ENCODE measurements around the gene SGMS1.

The SGMS1 gene

DNA sequence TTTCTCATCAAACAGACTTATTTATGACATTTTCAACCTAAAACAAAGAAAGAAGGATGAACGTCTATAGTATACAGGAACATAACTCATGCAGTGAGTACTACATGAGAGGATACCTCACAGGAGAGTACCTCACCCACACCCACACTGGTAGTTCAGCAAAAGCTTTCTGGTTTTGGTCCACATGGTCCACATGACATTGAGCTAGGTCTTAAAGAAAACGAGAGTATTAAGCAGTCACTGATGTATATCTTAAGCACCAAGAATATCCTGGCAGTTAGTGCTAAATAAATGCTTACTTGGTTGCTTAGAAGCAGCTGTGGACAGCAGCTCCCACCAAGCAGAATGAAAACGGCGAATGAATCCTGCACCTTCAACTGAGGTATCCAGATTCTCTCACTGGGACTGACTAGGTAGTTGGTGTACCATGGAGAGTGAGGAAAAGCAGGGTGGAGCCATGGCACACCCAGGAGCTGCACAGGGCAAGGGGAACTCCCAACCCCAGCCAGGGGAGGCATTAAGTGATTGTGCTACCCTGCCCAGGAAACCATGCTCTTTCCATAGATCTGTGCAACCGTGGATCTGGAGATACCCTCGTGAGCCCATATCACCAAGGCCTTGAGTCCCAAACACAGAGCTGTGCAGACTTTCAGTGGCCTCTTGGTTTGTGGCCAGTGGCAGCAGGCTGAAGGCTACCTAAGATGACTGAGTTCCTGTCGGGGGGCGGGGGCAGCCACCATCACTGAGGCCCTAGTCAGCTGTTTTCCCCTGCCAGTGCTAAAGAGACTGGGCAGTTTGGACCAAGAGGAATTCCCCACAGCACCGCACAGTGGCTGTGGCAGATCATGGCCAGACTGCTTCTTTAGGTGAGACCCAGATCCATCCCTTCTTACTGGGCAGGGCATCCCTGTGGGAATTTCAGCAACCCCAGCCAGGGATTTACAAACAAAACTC lies 143.4 kb downstream of the SGMS1 start:
- no peak overlapping the region for H3K9ac ChIP-seq
- H3K4me2 ChIP-seq, result no peak overlapping the region
- peaks cover 0 to 5% (median 0%) of the 10 kb centered on the region in 10 experiments; a peak in 2 of 20 replicates for H3K4me1 ChIP-seq
- no peak for TF ChIP-seq Cebpa-rat (IDR thresholded peaks at IDR 0.05)
- H3K27ac ChIP-seq, result no peak overlapping the region
- no peaks in the 10 kb centered on the region for H3K27me3 ChIP-seq
- peaks cover 21 to 72% (median 35%) of the 10 kb centered on the region in 11 experiments; a peak in 20 of 22 replicates for H3K36me3 ChIP-seq
- no peak overlapping the region for H3K4me3 ChIP-seq
- H4K20me1 ChIP-seq, result no peaks in the 10 kb centered on the region
- H3K9me3 ChIP-seq (replicated peaks in 1 of 11), result peaks cover 74 to 91% (median 86%) of the 10 kb centered on the region in 11 experiments

DNA sequence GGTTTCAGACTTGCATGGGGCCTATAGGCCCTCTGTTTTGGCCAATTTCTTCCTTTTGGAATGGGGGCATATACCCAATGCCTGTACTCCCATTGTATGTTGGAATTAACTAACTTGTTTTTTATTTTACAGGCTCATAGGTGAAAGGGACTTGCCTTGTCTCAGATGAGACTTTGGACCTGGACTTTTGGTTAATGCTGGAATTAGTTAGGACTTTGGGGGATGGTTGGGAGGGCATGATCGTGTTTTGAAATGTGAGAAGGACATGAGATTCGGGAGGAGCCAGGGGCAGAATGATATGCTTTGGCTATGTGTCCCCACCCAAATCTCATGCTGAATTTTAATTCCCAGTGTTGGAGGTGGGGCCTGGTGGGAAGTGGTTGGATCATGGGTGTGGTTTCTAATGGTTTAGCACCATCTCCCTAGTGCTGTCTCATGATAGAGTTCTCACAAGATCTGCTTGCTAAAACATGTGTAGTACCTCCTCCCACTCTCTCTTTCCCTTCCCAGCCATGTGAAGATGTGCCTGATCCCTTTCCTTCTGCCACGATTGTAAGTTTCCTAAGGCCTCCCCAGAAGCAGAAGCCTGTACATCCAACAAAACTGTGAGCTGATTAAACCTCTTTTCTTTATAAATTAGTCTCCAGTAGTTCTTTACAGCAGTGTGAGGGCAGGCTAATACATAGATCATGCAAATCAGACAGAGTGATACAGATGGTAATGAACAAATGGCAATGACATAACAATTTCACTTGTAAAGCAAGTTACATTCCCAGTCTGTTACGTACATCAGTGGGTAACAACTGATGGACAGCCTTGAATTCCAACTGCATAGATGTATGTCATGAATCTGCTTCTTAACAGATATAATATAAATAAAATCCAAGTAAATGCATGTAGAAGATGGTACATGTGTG lies 146.2 kb downstream of the SGMS1 start:
- 0 out of 22 replicates have a peak, but pooled peaks cover 0 to 3% (median 0%) of the 10 kb centered on the region in 11 experiments for H4K20me1 ChIP-seq
- no peak overlapping the region for H3K4me3 ChIP-seq
- no peak for TF ChIP-seq Cebpa-rat (IDR thresholded peaks at IDR 0.05)
- H3K9me3 ChIP-seq (replicated peaks in 1 of 11), result peaks cover 47 to 63% (median 58%) of the 10 kb centered on the region in 11 experiments
- peaks cover 19 to 57% (median 29%) of the 10 kb centered on the region in 11 experiments; a peak in 20 of 22 replicates for H3K36me3 ChIP-seq
- no peak overlapping the region for H3K9ac ChIP-seq
- 0 out of 20 replicates have a peak, but pooled peaks cover 0 to 3% (median 0%) of the 10 kb centered on the region in 10 experiments for H3K4me1 ChIP-seq
- no peak overlapping the region for H3K27ac ChIP-seq
- no peak overlapping the region for H3K4me2 ChIP-seq
- H3K27me3 ChIP-seq, result no peaks in the 10 kb centered on the region

DNA sequence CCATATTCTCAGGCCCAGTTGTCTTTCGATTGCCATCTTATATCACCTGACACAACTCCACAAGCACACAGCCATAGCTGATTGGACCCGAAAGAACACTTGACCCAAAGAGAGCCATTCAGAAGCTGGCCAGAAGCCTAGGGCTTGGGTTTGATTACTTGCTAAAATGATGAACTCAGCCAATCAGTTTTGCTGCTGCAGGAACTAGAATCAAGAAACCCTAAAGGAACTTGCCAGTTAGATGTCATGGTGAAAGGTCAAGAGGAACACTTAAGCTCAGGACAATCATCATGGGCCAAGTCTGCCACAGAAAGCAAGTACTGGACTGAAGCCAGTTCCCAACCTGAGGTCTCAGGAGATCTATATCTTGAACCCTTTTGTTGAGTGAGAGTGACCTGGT lies 150.0 kb downstream of the SGMS1 start:
- Histone ChIP-seq H3K27me3 (peaks cover 0 to 2% (median 0%) of the 10 kb centered on the region in 11 experiments; a peak in 2 of 22 replicates), H3K36me3 (peaks cover 12 to 29% (median 16%) of the 10 kb centered on the region in 11 experiments; a peak in 18 of 22 replicates)

DNA sequence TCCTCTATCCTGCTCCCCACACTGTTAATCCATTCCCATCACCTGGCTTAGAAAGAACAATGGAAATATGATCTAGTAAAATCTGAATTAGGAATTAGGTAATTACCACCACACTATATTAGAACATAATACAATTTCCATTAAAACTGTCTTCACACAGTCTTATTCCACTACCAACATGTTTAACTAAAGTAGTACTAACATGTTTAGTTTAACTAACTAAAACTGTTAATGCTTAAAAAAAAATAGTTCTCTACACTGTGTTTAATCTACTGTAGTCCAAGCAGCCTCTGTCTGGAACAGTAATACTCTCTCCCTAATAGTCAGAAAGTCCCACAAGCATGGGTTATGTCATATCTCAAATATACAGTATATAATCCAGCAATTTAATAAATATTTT lies 150.8 kb downstream of the SGMS1 start:
- Histone ChIP-seq H3K27ac (no peak overlapping the region), H3K9me3 (replicated peaks in 1 of 11) (peaks cover 17 to 24% (median 22%) of the 10 kb centered on the region in 11 experiments)
- no peak for TF ChIP-seq Cebpa-rat (IDR thresholded peaks at IDR 0.05)

More for the DNA sequence above, 150.0 kb downstream of the SGMS1 start:
- Histone ChIP-seq H3K4me1 (peaks cover 18 to 24% (median 21%) of the 10 kb centered on the region in 10 experiments), H3K4me3 (no peak overlapping the region), H3K9ac (no peak overlapping the region), H3K27ac (no peak overlapping the region), H3K4me2 (no peak overlapping the region), H3K9me3 (replicated peaks in 1 of 11) (peaks cover 24 to 32% (median 28%) of the 10 kb centered on the region in 11 experiments), H4K20me1 (peaks cover 0 to 26% (median 0%) of the 10 kb centered on the region in 11 experiments; a peak in 6 of 22 replicates)
- no peak for TF ChIP-seq Cebpa-rat (IDR thresholded peaks at IDR 0.05)

DNA sequence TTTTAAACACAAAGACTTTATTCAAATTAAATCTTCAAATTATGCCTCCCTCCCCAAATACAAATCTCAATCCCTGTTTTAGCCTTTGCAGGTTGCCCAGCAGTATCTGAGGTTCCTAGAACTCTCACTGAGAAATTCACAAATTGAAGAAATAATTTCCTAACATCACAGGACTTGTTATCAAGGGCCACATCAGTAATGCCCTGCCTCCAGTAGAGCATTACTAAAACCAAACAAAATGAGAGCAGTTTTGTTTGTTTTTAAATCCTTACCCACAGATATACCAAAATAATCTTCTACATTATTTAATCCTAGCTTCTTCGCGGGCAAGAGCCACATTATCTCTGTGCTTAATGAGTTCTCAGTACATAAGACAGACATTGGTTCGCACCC lies 152.2 kb downstream of the SGMS1 start:
- Histone ChIP-seq H3K9me3 (replicated peaks in 1 of 11) (peaks cover 3 to 10% (median 8%) of the 10 kb centered on the region in 11 experiments), H3K27ac (no peak overlapping the region), H3K4me3 (no peak overlapping the region), H3K36me3 (peaks cover under 1 to 11% (median 3%) of the 10 kb centered on the region in 11 experiments; a peak in 15 of 22 replicates), H3K4me1 (peaks cover 22 to 35% (median 33%) of the 10 kb centered on the region in 10 experiments), H3K4me2 (no peak overlapping the region; a peak in 2 of 22 replicates), H4K20me1 (peaks cover 0 to 47% (median 5%) of the 10 kb centered on the region in 11 experiments; a peak in 9 of 22 replicates), H3K9ac (no peak overlapping the region), H3K27me3 (peaks cover 0 to 13% (median 0%) of the 10 kb centered on the region in 11 experiments; a peak in 5 of 22 replicates)
- no peak for TF ChIP-seq Cebpa-rat (IDR thresholded peaks at IDR 0.05)

More for the DNA sequence above, 150.8 kb downstream of the SGMS1 start:
- peaks cover 19 to 24% (median 22%) of the 10 kb centered on the region in 10 experiments for H3K4me1 ChIP-seq
- peaks cover 0 to 11% (median 0%) of the 10 kb centered on the region in 11 experiments; a peak in 5 of 22 replicates for H3K27me3 ChIP-seq
- H3K4me2 ChIP-seq, result no peak overlapping the region
- H3K36me3 ChIP-seq, result peaks cover 12 to 24% (median 15%) of the 10 kb centered on the region in 11 experiments; a peak in 18 of 22 replicates
- no peak overlapping the region for H3K9ac ChIP-seq
- no peak overlapping the region for H3K4me3 ChIP-seq
- peaks cover 0 to 34% (median 3%) of the 10 kb centered on the region in 11 experiments; a peak in 7 of 22 replicates for H4K20me1 ChIP-seq

DNA sequence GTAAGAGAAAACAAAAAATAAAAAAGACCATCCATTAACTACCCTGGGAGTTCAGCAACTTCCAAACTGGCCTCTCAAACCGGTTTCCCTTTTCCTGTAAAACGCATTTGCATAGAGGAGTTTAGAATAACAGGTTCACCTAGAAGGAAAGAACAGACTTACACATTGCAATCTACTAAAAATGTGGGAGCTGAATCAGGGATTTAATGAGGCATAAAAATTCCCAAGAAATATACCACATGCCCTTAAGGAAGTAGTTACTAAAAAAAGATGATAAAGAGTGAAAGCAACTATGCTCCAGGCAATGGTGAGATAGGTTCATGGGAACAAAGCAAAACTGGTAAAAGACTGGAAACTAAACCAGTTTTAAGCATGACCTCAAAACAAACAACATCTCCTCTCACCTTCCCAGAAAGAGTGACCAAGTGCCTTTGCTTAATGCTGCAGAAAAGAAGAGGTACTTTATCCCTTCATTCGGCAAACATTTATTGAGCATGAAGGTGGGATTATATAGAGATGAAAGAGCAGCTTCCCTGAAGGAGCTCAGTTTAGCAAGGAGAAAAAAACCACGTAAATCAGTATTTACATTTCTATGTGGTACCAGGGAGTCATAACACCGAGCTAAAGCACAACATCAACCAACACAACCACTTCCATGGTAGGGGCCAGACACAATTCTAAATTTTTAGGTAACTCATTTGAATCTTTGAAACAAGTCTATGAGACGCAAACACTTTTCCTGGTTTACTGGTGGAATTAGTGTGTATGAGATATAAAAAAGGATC lies 152.8 kb downstream of the SGMS1 start:
- no peak overlapping the region for H3K9ac ChIP-seq
- peaks cover 22 to 35% (median 33%) of the 10 kb centered on the region in 10 experiments for H3K4me1 ChIP-seq
- H3K36me3 ChIP-seq, result peaks cover 0 to 8% (median 0%) of the 10 kb centered on the region in 11 experiments; a peak in 3 of 22 replicates
- H3K4me3 ChIP-seq, result no peak overlapping the region
- H3K4me2 ChIP-seq, result peak overlapping the region; percentile 46 to 73 (median 67)
- TF ChIP-seq Cebpa-rat (IDR thresholded peaks at IDR 0.05), result no peak
- peaks cover 0 to 16% (median 0%) of the 10 kb centered on the region in 11 experiments; a peak in 8 of 22 replicates for H3K27me3 ChIP-seq
- H3K27ac ChIP-seq, result peak overlapping the region in 2 of 11 experiments; percentile 45; a peak in 2 of 22 replicates
- H4K20me1 ChIP-seq, result peaks cover 0 to 47% (median 5%) of the 10 kb centered on the region in 11 experiments; a peak in 9 of 22 replicates
- peaks cover 0 to 6% (median 5%) of the 10 kb centered on the region in 11 experiments; a peak in 4 of 22 replicates for H3K9me3 ChIP-seq (replicated peaks in 1 of 11)

DNA sequence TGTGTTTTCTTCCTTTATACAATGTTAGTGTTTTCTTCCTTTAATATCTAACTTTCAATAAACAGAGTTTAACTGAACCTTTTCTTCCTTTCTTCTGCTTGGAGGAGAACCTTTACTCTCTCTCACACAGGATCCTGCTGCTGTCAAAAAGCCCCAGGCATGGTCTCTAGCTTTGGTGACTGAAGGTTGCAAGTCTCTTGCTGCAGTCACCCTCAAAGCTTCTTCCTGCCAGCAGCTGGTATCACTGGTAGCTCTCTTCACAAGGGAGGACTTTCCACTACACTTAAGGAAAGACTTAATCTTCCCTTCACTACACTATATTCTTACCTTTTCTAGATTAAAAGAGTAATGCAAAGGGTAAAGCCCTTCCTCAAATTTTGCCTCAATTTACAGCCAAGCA lies 153.4 kb downstream of the SGMS1 start:
- Histone ChIP-seq H3K27ac (peak overlapping the region in 3 of 11 experiments; percentile 5 to 45 (median 45); a peak in 4 of 22 replicates), H3K4me1 (peaks cover 22 to 35% (median 33%) of the 10 kb centered on the region in 10 experiments), H3K4me3 (no peak overlapping the region), H4K20me1 (peaks cover 0 to 47% (median 5%) of the 10 kb centered on the region in 11 experiments; a peak in 9 of 22 replicates), H3K27me3 (peaks cover 0 to 21% (median 4%) of the 10 kb centered on the region in 11 experiments; a peak in 9 of 22 replicates), H3K4me2 (peak overlapping the region; percentile 46 to 73 (median 67)), H3K36me3 (peaks cover 0 to 6% (median 0%) of the 10 kb centered on the region in 11 experiments; a peak in 2 of 22 replicates), H3K9ac (no peak overlapping the region), H3K9me3 (replicated peaks in 1 of 11) (peaks cover 0 to 1% (median 0%) of the 10 kb centered on the region in 11 experiments; a peak in 1 of 22 replicates)
- TF ChIP-seq Cebpa-rat (IDR thresholded peaks at IDR 0.05), result no peak

All from BLaER1 treated with 17β-estradiol and CSF1 and Interleukin-3, amounts not matched to agents 10 nM and 100 nM (cell line).